ENCODE results near the gene ITPRIP.

Gene ITPRIP

DNA sequence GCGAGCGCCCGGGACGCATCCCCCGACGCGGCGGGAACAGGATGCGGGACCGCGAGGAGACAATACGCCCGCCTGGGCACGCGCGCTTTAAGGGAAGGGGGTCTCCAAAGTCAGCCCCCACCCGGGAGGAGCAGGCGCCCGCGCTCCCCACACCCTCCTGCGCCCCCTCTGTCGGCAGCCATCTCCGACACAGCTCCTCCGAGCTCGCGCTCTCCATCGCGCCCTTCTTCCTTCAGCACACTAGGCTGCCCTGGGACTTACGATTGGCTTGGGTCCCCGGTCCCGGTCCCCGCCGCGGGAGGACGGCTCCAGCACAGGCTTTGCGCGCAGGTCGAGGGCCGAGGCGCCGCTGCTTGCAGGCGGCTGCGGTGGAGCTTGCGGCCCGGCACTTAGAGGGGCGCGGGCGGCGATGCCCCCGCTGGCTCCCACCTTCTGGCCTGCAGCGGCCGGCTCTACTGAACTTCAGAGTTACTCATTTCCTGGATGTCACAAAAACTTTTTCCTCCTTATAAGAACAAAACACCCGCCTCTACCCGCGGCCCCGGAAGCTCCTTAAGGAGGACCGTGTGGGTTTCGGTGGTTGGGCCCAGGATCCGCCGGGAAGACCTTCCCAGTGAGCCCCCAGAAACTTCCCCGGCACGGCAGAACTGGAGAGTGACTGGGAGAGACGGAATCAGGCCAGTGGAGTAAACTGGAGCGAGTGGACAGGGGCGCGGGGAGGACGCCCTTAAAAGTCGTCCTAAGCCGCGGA, at the start of gene ITPRIP:
Gene ITPRIP, minus strand, starts transcription at position 481 of the 751 bp plus-strand sequence. CDS start 22,414 bp downstream, outside the sequence.
- DNase-seq (ENCODE audit: low read depth) = peak; percentile 93
- TF ChIP-seq, protein P1, sequence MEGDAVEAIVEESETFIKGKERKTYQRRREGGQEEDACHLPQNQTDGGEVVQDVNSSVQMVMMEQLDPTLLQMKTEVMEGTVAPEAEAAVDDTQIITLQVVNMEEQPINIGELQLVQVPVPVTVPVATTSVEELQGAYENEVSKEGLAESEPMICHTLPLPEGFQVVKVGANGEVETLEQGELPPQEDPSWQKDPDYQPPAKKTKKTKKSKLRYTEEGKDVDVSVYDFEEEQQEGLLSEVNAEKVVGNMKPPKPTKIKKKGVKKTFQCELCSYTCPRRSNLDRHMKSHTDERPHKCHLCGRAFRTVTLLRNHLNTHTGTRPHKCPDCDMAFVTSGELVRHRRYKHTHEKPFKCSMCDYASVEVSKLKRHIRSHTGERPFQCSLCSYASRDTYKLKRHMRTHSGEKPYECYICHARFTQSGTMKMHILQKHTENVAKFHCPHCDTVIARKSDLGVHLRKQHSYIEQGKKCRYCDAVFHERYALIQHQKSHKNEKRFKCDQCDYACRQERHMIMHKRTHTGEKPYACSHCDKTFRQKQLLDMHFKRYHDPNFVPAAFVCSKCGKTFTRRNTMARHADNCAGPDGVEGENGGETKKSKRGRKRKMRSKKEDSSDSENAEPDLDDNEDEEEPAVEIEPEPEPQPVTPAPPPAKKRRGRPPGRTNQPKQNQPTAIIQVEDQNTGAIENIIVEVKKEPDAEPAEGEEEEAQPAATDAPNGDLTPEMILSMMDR (conservative IDR thresholded peaks at IDR 0.05; ENCODE audit: low read depth, low read length) = peak; percentile 36
- H3K4me3 ChIP-seq (ENCODE audit: low read depth, low read length) = peak within 1 kb of the TSS; percentile 98

DNA sequence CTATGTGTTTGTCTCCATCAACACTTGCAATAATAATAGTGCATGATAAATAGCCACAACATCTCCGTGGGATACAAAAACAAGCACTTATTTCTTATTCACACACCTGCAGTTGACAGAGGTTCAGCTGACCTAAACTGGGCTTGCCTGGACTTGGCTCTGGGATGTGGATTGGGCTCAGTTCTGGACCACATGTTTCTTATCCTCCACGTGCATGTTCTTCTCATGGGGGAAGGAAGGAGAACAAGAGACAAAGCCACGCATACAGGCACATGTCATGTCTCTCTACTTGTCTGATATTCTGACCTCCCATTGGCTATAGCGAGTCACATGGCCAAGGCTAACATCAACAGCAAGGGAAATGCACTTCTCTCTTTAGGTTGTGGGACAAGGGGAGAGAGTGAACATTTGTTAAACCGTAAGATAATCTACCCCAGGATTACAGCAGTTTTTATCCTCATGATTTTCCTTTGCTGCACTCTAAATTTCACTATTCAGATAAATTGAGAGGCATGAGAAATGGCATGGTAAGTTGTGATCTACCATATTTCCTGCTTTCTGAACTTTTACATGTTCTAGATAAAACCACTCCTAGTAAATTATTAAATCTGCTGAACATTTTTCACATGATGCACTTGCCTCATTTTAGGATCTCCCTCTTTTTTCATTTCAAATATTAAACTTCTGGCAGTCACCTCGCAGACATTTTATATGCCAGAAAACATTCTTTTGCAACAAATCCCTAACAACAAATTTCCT, 49.0 kb upstream of the ITPRIP start:
- no peak for DNase-seq (ENCODE audit: low read depth)
- H3K4me3 ChIP-seq (ENCODE audit: low read depth, low read length) = no peak overlapping the region
- TF ChIP-seq, protein P1 (conservative IDR thresholded peaks at IDR 0.05; ENCODE audit: low read depth, low read length) = no peak

DNA sequence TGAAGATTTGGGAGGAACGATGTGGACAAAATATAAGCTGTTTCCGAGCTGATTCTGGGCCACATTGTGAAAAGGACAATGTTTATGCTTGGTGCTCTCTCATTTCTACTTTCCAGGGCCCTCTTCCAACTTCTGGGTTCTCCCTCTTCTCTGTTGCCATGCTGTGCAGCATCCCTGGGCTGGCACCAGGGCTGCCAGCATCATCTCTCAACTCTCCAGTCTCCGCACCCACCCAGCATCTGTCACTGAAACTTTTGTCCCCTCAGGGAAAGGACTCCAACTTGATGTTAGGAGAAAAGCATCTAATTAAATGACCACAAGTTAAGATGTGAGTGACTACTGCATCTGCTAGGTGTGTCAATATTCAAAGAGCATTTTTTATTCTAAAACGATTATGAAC, 42.1 kb upstream of the ITPRIP start:
- TF ChIP-seq, protein P1 (conservative IDR thresholded peaks at IDR 0.05; ENCODE audit: low read depth, low read length) = no peak
- no peak overlapping the region for H3K4me3 ChIP-seq (ENCODE audit: low read depth, low read length)
- no peak for DNase-seq (ENCODE audit: low read depth)

DNA sequence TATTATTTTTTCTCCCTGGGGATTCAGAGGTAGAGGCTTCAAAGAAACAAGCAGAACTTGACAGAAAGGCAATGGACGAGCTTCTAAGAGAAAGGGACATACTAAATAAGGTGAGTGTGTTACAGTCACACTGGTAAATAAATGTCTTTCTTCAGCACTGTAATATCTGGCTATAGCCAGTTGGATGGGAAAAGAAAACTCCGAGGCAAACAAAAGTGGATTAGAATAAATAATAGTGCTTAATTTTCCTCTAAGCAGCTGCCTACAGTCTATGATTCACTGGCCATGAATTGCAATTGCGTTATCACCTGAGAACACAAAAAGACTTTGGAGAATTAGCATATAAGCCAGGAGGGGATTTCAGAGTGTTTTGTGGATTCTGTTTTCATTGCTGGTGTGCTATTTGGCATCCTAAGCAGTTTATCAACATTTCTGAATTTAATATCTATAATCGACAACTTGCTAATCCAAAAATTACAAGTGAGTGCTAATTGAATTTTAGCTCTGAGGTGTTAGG, 38.6 kb upstream of the ITPRIP start:
- DNase-seq (ENCODE audit: low read depth) = no peak
- TF ChIP-seq, protein P1 (conservative IDR thresholded peaks at IDR 0.05; ENCODE audit: low read depth, low read length) = no peak
- no peak overlapping the region for H3K4me3 ChIP-seq (ENCODE audit: low read depth, low read length)

- no peak overlapping the region for H3K4me3 ChIP-seq (ENCODE audit: low read depth, low read length)
- TF ChIP-seq, protein P1 (conservative IDR thresholded peaks at IDR 0.05; ENCODE audit: low read depth, low read length) = no peak
- no peak for DNase-seq (ENCODE audit: low read depth)
These were observed 36.3 kb upstream of the ITPRIP start for GRCh38 chr10:104374591-104374990.

GRCh38 chr10:104371753-104372152, 33.5 kb upstream of the ITPRIP start:
- TF ChIP-seq, protein P1 (conservative IDR thresholded peaks at IDR 0.05; ENCODE audit: low read depth, low read length) = no peak
- DNase-seq (ENCODE audit: low read depth) = no peak
- H3K4me3 ChIP-seq (ENCODE audit: low read depth, low read length) = no peak overlapping the region
